UCSD-AML1 (cell line): ENCODE data around the gene COPG2.

ENCODE experiments used
- DNase-seq: peaks from one replicate; lab custom pipeline; 2025; ENCODE audit not compliant: unreplicated experiment; lab: John Stamatoyannopoulos, UW

COPG2 gene

GRCh38 chr7:130476297-130477150, 192.0 kb downstream of the COPG2 start:
- DNase-seq: no peak

DNA sequence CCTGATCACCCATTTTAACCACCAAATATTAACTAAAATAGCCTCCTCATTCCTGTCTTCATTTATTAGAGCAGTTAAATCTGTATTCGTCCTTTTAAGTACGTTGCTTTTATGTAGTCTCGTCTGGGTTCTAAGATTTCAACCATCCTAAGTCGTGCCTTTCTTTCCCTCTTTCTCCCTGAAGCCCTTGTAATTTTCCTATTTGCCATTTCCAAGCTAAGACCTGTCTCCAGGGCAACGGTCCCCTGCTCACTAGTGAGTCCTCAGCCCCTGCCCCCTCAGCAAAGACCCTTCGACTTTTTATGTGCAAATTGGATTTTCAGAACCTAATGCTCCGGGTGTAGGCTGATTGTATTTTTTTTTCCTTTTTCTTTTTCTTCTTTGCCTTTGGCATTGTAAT, 192.8 kb downstream of the COPG2 start:
- no peak for DNase-seq

DNA sequence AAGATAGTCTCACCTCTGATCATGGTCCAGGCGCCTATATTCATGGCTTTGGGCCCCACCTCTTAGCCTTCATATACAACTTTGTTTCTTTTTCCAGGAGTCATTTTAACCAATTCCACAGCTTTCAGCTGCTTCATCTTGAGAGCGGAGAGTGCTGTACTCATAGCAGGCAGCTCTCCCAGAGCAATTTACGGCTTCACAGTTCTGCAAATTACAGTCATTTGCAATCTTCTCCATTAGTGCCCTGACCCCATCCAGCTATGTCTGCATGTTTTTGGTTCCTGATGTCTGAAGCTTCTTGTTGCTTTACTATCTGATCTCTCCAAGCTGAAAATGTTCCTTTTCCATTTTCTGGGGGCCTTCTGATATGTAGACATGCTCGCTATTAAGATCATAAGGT, 194.7 kb downstream of the COPG2 start:
- no peak for DNase-seq

- DNase-seq: no peak
Observed at GRCh38 chr7:130473289-130473688, 195.3 kb downstream of the COPG2 start.

- DNase-seq: no peak
Observed at GRCh38 chr7:130471974-130472373, 196.6 kb downstream of the COPG2 start.

DNA sequence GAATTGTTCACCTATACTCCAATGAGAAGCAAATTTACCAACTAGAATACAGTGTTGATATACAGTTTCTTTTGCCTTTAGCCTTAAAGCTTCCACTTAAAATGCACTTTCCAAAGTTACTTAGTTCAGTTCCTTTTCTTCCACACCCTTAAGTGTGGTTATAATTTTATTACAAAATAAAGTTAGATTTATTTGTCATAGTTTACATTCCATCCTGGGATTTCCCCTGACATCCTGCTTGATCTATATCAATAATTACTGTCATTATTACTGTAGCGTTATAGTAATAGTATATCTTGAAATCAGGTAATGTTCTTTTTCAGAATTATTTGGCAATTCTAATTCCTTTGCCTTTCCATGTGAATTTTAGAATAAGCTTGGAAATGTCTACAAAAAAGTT, 199.9 kb downstream of the COPG2 start:
- DNase-seq: no peak

DNA sequence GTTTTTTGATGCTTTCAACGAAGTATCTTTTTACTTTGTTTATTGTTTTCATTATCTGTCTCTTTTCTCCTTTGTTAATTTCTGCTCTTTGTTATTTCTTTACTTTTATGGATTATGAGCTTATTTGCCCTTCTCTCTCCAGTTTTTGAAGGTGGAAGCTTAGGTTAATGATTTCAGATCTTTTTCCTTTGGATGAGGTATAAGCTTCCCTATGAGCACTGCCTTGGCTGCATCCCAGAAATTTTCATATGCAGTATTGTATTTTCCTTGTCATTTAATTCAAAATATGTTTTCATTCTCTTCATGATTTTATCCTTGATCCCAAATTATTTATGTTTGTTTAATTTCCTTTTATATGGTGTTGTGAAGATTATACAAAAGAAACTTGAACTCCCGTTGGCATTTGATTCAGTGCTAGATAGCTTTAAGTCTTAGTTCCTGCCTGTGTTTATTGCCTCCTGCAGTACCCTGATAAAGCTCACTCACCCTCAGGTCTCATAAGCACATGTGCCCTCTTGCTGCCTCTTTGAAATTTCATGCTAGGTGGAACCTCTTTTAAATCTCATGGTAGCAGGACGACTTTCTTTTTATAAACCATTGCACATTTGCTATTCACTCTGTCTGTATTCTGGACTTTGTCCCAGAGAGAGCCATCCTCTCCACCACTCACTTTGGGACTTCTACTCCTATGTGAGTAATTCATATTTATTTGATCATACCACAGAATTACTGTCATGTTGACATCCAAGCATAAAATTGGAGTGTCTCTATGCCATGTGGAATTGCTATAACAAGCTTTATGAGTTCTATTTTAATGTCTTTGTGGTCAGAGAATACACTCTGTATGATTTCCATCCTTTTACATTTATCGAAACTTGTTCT, 204.8 kb downstream of the COPG2 start:
- no peak for DNase-seq

- no peak for DNase-seq
Observed at GRCh38 chr7:130461272-130461671, 207.3 kb downstream of the COPG2 start.

DNA sequence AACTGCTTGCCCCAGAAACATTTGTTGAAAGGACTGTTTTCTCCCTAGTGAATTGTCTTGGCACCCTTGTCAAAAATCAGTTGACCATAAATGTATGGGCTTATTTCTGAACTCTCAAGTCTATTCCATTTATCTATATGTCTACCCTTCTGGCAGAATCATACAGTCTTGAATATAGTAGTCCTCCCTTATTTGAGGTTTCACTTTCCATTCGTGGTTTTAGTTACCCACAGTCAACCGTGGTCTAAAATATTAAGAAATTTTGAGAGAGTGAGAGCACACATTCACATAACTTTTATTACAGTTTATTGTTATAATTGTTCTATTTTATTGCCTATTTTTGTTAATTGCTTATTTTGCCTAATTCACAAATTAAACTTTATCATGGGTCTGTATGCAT, 210.3 kb downstream of the COPG2 start:
- DNase-seq: no peak
